Measurements from ENCODE around the gene ZSWIM4.

Gene ZSWIM4

GRCh38 chr19:13826652-13827235, 31.5 kb downstream of the ZSWIM4 start:
- no peak overlapping the region for H3K4me3 ChIP-seq (ENCODE audit: low read depth, low read length)
- ChIA-PET POLR2A (interaction anchor here (2.3 kb wide), 1 partner anchor 10 kb away, joined by 7 read pairs; no protein-coding TSS in a partner anchor), CTCF (interaction anchor here (1.1 to 2.0 kb wide), 3 partner anchors 9 to 52 kb away, joined by 3 to 8 read pairs (median 7); partner anchors contain the start of gene C19orf53)
- no peak for TF ChIP-seq CTCF (IDR thresholded peaks at IDR 0.05; ENCODE audit: insufficient read depth, low read length, missing control alignments)
- no peak for DNase-seq (ENCODE audit: low read depth, low spot score)

- DNase-seq (ENCODE audit: low read depth, low spot score), result no peak
- POLR2A ChIA-PET, result interaction anchor here (1.2 to 2.3 kb wide), 2 partner anchors 9 to 13 kb away, joined by 3 to 7 read pairs; no protein-coding TSS in a partner anchor
- H3K4me3 ChIP-seq (ENCODE audit: low read depth, low read length), result no peak overlapping the region
- CTCF ChIA-PET, result interaction anchor here (1.7 to 2.0 kb wide), 3 partner anchors 8 to 43 kb away, joined by 3 to 8 read pairs (median 7); no protein-coding TSS in a partner anchor
- TF ChIP-seq CTCF (IDR thresholded peaks at IDR 0.05; ENCODE audit: insufficient read depth, low read length, missing control alignments), result no peak
These were observed 32.4 kb downstream of the ZSWIM4 start for GRCh38 chr19:13827656-13828055.

- ChIA-PET POLR2A (interaction anchor here (0.8 to 2.2 kb wide), 4 partner anchors 9 to 42 kb away, joined by 4 to 8 read pairs (median 4); no protein-coding TSS in a partner anchor), CTCF (interaction anchor here (0.8 to 2.3 kb wide), 2 partner anchors 32 to 46 kb away, joined by 4 to 11 read pairs; no protein-coding TSS in a partner anchor)
- no peak overlapping the region for H3K4me3 ChIP-seq (ENCODE audit: low read depth, low read length)
- TF ChIP-seq CTCF (IDR thresholded peaks at IDR 0.05; ENCODE audit: insufficient read depth, low read length, missing control alignments), result no peak
- no peak for DNase-seq (ENCODE audit: low read depth, low spot score)
These were observed 35.0 kb downstream of the ZSWIM4 start for GRCh38 chr19:13830114-13830740.

GRCh38 chr19:13830741-13831536, 35.7 kb downstream of the ZSWIM4 start:
- no peak for DNase-seq (ENCODE audit: low read depth, low spot score)
- H3K4me3 ChIP-seq (ENCODE audit: low read depth, low read length), result no peak overlapping the region
- POLR2A ChIA-PET, result interaction anchor here (0.8 to 2.2 kb wide), 3 partner anchors 8 to 43 kb away, joined by 4 to 8 read pairs (median 4); no protein-coding TSS in a partner anchor
- CTCF ChIA-PET, result interaction anchor here (0.8 to 2.3 kb wide), 2 partner anchors 31 to 46 kb away, joined by 4 to 11 read pairs; no protein-coding TSS in a partner anchor
- no peak for TF ChIP-seq CTCF (IDR thresholded peaks at IDR 0.05; ENCODE audit: insufficient read depth, low read length, missing control alignments)

GRCh38 chr19:13831537-13832467, 36.6 kb downstream of the ZSWIM4 start:
- CTCF ChIA-PET, result interaction anchor here (1.2 to 1.3 kb wide), 2 partner anchors 30 to 57 kb away, joined by 3 to 6 read pairs; partner anchors contain the start of gene C19orf53
- DNase-seq (ENCODE audit: low read depth, low spot score), result no peak
- POLR2A ChIA-PET, result interaction anchor here (0.9 to 1.7 kb wide), 3 partner anchors 21 to 44 kb away, joined by 4 to 9 read pairs (median 5); no protein-coding TSS in a partner anchor
- H3K4me3 ChIP-seq (ENCODE audit: low read depth, low read length), result no peak overlapping the region
- no peak for TF ChIP-seq CTCF (IDR thresholded peaks at IDR 0.05; ENCODE audit: insufficient read depth, low read length, missing control alignments)
